CD4-positive, alpha-beta T cell treated with Interleukin-4 for 1 hour (primary cell): ENCODE results near the gene KLHL14.
"Not testable (repeated sequence)": the region's sequence is repeated elsewhere in the genome, so short reads cannot be mapped to it uniquely, and the experiment has no call there.

Source experiments
- DNase-seq, 2 donors: peaks; one replicate each; pipeline ENCODE4 v3.0.0-alpha.2; 2020 to 2022

KLHL14 gene, protein sequence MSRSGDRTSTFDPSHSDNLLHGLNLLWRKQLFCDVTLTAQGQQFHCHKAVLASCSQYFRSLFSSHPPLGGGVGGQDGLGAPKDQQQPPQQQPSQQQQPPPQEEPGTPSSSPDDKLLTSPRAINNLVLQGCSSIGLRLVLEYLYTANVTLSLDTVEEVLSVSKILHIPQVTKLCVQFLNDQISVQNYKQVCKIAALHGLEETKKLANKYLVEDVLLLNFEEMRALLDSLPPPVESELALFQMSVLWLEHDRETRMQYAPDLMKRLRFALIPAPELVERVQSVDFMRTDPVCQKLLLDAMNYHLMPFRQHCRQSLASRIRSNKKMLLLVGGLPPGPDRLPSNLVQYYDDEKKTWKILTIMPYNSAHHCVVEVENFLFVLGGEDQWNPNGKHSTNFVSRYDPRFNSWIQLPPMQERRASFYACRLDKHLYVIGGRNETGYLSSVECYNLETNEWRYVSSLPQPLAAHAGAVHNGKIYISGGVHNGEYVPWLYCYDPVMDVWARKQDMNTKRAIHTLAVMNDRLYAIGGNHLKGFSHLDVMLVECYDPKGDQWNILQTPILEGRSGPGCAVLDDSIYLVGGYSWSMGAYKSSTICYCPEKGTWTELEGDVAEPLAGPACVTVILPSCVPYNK

DNA sequence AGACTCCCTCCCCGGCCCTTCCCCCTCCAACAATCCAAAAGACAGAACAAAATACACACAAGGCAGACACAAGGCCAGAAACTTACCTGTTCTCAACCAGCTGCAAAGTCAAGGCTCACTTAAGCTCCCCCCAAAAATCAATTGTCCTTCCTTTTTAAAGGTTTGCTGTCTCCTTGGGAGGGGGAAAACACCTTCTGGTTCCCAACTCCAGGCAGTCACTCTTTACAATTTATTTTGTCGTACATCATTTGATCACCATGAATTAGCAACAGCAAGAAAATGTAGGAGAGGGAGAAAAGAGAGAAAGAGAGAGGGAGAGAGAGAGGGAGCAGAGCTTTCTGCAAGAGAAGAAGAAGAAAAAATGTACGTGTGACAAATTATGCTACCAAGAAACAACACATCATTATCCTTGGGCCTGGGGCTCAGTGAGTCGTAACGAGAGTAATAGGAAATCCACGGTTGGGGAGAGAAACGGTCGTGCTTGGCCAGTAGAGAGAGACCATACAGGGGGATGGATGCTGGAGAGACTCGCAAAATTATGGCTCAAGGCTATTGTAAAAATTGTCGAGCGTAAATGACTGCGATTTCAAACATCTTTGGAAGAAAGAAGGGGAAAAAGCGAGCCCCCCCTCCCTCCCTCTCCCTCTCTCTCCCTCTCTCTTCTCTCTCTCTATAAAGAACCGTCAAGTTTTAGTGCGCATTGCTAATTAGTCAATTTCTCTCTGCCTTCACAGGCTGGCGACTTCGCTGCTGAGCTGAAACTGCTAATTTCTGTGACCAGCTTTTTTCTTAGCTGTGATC is at the start of gene KLHL14:
Gene KLHL14, minus strand, starts transcription at position 443 of the 801 bp plus-strand sequence. CDS start 2,432 bp downstream, outside the sequence.
- no peak for DNase-seq

DNA sequence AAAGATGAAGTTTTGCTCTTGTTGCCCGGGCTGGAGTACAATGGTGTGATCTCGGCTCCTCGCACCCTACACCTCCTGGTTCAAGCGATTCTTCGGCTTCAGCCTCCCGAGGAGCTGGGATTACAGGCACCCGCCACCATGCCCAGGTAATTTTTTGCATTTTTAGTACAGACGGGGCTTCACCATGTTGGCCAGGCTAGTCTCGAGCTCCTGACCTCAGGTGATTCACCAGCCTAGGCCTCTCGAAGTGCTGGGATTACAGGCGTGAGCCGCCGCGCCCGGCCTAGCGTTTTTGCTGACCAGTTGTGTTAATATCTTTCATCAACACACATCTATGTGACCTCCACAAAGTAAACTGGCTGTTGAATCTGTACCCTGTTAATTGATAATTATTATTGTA is 49.4 kb upstream of the KLHL14 start:
- no peak for DNase-seq

- DNase-seq = no peak
These were observed 43.1 kb upstream of the KLHL14 start for GRCh38 chr18:32815881-32816280.

DNA sequence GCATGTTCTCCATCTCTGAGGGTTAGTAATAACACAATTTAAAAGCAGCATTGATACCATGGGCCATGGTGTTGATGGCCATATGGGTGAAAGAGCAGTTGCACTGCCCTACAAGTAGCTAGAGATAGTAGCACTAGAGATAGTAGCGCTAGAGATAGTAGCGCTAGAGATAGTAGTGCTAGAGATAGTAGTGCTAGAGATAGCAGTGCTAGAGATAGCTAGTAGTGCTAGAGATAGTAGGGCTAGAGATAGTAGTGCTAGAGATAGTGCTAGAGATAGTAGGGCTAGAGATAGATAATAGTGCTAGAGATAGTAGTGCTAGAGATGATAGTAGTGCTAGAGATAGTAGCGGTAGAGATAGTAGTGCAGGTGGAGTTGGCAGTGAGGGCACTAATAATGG is 39.5 kb upstream of the KLHL14 start:
- DNase-seq = no peak

DNA sequence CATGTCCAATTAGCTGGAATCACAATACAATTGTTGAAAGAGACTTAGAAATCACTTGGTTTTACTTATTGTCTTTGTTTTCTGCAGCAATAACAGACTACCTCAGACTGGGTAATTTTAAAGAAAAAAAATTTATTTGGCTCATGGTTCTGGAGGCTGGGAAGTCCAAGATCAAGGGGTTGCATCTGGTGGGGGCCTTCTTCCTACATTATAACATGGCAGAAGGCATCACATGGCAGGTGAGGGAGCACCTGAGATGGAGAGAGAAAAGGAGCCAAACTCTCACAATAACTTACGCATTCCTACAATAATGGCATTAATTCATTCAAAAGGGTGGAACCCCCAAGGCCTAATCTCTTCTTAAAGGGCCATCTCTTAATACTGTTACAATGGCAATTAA is 37.5 kb upstream of the KLHL14 start:
- DNase-seq = no peak

DNA sequence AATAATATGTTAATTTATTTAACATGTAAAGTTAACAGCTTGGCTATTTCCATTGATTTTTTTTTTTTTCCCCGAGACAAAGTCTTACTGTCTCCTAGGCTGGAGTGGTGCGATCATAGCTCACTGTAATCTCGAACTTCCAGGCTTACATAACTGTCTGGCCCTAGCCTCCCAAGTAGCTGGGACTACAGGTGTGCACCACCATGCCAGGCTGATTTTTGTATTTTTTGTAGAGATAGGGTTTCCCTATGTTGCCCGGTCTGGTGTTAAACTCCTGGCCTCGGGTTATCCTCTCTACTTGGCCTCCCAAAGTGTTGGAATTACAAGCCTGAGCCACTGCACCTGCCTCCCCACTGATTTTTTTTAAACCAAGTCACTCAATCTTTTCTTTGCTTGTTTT is 32.5 kb upstream of the KLHL14 start:
- DNase-seq = no peak

DNA sequence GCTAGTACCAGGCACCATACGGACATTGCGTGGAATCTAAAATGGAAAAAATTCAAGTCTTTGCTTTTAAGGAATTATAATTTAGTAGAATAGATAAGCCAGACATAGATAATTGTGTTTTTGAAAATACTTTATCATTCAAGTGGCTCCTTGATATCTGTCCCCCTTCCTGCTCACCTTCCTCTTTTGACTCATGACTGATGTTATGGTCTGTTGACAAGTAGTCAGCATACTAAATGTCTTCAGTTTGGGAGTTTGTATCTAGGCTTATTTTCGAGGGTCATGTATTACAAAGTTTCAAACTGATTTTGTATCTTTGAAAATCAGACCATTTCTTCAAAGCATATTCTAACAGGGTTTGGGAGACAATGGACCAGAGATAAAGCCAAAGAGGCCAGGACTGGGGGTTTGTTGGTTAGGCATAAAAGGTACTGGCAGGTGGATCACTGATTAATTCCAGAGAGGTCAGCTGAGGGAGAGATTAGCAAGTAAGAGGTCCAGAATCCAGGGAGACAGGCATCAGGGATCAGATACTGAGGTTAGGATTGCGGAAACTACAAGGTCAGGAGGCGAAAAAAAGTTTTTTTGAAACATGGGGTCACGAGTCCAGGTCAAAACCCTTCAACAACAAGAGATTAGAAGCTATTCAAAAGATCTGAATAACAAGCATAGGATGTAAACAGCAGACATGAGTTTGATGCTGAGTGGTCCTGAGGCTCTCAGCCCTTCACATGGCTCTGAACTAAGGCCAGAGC is 31.5 kb upstream of the KLHL14 start:
- DNase-seq = no peak

DNA sequence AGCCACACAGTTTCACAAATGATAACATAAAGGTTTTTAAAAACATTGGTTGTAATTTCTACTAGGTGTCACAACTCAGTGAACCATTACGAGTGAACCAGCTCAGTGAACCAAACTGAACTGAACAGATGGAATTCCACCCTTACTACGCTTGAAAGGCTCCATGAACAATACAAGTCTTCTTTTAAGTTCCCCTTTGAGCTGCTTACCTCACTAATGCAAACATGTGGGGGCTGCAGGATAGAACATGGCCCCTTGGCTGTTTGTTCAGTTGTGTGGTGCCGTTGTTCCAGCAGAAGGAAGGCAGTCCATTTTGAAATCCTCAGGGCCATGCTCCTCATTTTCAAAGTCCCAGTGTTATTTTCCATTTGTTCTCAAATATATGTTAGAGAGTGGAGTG is 30.7 kb upstream of the KLHL14 start:
- DNase-seq = peak in 1 of 2 donors; percentile 34

DNA sequence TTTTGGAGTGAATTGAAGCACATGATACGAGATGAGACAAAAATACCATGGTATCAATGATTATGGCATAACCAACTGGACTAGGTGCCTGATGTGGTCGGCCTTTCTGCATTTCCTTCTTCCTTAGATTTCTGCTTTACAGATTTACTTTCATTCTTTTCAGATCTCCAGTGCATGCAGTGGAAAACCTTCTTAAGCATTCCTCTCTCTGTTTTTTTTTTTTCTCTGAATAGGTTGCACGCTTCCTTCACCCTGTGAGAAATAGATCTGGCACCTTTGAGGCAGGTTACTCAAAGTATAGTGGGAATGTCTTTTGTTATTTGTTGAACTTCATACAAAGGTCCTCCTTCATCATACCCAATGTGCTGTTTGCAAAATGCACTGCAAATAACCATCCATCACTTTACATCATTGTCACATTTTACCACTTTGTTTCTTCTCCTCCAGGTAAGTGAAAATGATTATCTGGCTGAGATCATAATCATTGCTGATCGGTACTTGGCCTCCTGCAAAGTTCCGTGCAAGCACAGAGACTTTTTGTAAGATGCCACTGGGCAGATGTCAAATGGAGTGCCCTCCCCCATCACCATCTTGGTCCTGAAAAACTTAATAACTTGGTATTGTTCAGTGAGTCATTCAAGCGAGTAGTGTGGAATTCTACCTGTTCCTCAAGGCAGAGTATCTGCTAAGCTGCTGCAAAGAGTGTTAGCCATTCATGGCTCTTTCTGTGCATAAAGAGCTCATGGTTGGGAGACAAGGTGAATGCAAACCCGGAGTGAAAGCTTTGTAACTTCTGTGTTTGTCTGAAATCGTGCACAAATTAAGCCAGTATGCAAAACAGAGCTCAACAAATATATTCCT is 30.0 kb upstream of the KLHL14 start:
- DNase-seq = no peak

- DNase-seq = no peak
These were observed 28.4 kb upstream of the KLHL14 start for GRCh38 chr18:32801228-32801627.

- DNase-seq = no peak
These were observed 25.6 kb upstream of the KLHL14 start for GRCh38 chr18:32798209-32798960.

- DNase-seq = not testable (repeated sequence)
These were observed 21.8 kb upstream of the KLHL14 start for GRCh38 chr18:32794667-32795066.

- DNase-seq = no peak
These were observed 6.2 kb upstream of the KLHL14 start for GRCh38 chr18:32779010-32779409.

- no peak for DNase-seq
These were observed 4.2 kb upstream of the KLHL14 start for GRCh38 chr18:32777049-32777448.

- no peak for DNase-seq
These were observed 3.7 kb upstream of the KLHL14 start for GRCh38 chr18:32776561-32776960.

GRCh38 chr18:32775628-32776027 is 2.8 kb upstream of the KLHL14 start:
- DNase-seq = no peak

GRCh38 chr18:32773382-32773712 is 524 bp upstream of the KLHL14 start:
- no peak for DNase-seq

GRCh38 chr18:32771871-32772580 is 797 bp downstream of the KLHL14 start:
- DNase-seq = no peak

GRCh38 chr18:32771169-32771751 is 1.6 kb downstream of the KLHL14 start:
- no peak for DNase-seq

DNA sequence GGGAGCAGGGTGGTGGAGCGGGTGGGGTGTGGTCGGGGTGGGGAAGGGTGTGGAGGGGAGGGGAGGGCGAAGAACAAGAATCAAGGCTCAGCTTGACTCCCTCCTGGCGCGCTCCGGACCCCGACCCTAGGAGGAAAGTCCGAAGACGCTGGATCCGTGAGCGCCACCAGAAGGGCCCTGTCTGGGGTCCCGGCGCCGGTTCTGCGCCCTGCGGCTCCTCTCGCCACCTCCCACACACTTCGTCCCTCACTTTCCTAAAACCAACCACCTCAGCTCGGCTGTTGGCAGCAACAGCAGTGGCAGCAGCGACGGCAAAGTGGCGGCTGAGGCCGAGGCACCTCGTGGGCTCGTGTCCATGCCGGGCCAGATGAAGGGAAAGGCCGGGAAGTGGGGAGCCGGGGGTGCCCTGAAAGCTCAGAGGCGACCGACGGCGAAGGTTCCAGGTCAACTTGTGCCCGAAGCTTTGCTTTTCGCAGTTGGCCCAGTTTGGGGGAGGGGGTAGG is 2.1 kb downstream of the KLHL14 start:
- DNase-seq = no peak
